ENCODE data around the gene OOSP1. TPM values are rescaled to one million over a fixed set of nuclear protein-coding genes. Genes with fewer than 3 reads are reported as not detected.

Gene OOSP1
- total RNA-seq, 6 experiments from 2014 or later, result not detected

DNA sequence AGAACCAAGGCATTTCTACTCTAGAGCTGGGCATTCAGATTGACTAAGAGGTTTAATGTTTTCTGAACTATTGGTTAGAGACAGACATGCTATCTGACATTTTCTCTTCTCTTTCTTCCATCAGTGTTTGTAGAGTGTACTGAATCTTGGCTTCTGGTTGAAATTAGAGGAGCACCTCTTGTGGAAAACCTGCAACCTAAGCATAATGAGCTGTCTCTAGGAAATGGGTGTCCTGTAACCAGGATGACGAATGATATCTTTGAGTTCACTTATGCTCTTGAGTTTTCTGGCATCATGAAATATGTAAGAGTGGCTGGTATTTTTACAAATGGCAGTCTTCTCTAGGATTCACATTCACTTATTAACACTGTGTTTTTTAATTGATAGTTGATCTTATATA, 45.0 kb downstream of the OOSP1 start:
- H3K27ac Mint-ChIP-seq, result no peak overlapping the region
- no peaks in the 10 kb centered on the region; the same call in 1 of the 2 replicates for H3K27me3 Mint-ChIP-seq (ENCODE audit: insufficient read depth)
- H3K36me3 Mint-ChIP-seq (ENCODE audit: low read depth), result no peaks in the 10 kb centered on the region
- no peaks in the 10 kb centered on the region for H3K4me1 Mint-ChIP-seq (ENCODE audit: low read depth)
- H3K4me3 Mint-ChIP-seq, result no peak overlapping the region
- peaks cover 16% of the 10 kb centered on the region for H3K9me3 Mint-ChIP-seq
- no peak for DNase-seq
- no peak for TF ChIP-seq CTCF (IDR thresholded peaks at IDR 0.05)

DNA sequence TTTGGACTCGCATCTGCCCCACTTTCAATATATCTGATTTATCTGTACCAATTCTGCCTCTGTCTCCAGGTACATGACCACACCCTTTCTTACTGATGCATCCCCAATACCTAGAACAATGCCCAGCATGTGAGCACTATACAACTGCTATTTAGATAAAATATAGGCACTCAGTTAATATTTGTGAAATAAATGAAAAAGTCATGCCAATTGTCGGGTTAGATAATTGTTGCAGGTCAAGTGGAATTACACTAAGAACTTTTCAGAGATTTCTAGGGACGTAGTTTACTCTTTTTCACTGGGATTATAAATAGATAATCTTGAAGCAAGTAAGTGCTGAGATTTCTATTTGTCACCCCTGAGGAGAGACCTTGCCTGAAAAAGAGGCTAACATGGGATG, 46.1 kb downstream of the OOSP1 start:
- H3K27ac Mint-ChIP-seq, result no peak overlapping the region
- no peak overlapping the region for H3K4me3 Mint-ChIP-seq
- no peak for DNase-seq
- TF ChIP-seq CTCF (IDR thresholded peaks at IDR 0.05), result no peak
- no peaks in the 10 kb centered on the region; the same call in 1 of the 2 replicates for H3K27me3 Mint-ChIP-seq (ENCODE audit: insufficient read depth)
- H3K4me1 Mint-ChIP-seq (ENCODE audit: low read depth), result no peaks in the 10 kb centered on the region
- H3K36me3 Mint-ChIP-seq (ENCODE audit: low read depth), result no peaks in the 10 kb centered on the region
- peaks cover 17% of the 10 kb centered on the region for H3K9me3 Mint-ChIP-seq

GRCh38 chr11:59990421-59990820, 52.2 kb downstream of the OOSP1 start:
- no peaks in the 10 kb centered on the region for H3K4me1 Mint-ChIP-seq (ENCODE audit: low read depth)
- H3K9me3 Mint-ChIP-seq, result peaks cover 24% of the 10 kb centered on the region
- H3K4me3 Mint-ChIP-seq, result no peak overlapping the region
- no peak overlapping the region for H3K27ac Mint-ChIP-seq
- H3K27me3 Mint-ChIP-seq (ENCODE audit: insufficient read depth), result no peaks in the 10 kb centered on the region
- no peaks in the 10 kb centered on the region for H3K36me3 Mint-ChIP-seq (ENCODE audit: low read depth)
- no peak for TF ChIP-seq CTCF (IDR thresholded peaks at IDR 0.05)
- DNase-seq, result no peak

GRCh38 chr11:59992425-59992824, 54.2 kb downstream of the OOSP1 start:
- TF ChIP-seq CTCF (IDR thresholded peaks at IDR 0.05), result no peak
- no peaks in the 10 kb centered on the region for H3K27me3 Mint-ChIP-seq (ENCODE audit: insufficient read depth)
- H3K27ac Mint-ChIP-seq, result no peak overlapping the region
- DNase-seq, result no peak
- peaks cover 24% of the 10 kb centered on the region for H3K9me3 Mint-ChIP-seq
- no peak overlapping the region for H3K4me3 Mint-ChIP-seq
- no peaks in the 10 kb centered on the region for H3K36me3 Mint-ChIP-seq (ENCODE audit: low read depth)
- no peaks in the 10 kb centered on the region for H3K4me1 Mint-ChIP-seq (ENCODE audit: low read depth)

DNA sequence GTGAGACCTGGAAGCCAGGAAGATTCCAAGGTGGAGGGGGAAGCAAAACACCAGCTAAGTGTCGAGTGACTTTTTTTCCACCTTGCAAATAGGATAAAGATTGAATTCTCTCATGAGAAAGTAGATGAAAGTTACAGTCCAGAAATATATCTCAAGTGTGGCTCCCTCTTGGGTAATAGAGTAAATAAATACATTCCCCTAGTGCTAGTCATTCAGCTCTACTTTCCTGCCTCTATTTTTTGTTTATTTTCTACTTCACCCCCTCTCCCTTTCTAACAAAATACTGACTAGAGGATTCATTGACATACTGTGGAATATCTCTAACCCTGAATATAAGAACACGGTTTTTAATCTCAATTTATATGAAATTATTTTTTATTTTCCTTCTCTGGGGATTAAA, 59.6 kb downstream of the OOSP1 start:
- Mint-ChIP-seq H3K27me3 (ENCODE audit: insufficient read depth) (no peaks in the 10 kb centered on the region), H3K4me3 (no peak overlapping the region), H3K9me3 (peaks cover 20% of the 10 kb centered on the region), H3K27ac (no peak overlapping the region), H3K4me1 (ENCODE audit: low read depth) (no peaks in the 10 kb centered on the region), H3K36me3 (ENCODE audit: low read depth) (no peaks in the 10 kb centered on the region)
- no peak for TF ChIP-seq CTCF (IDR thresholded peaks at IDR 0.05)
- no peak for DNase-seq

DNA sequence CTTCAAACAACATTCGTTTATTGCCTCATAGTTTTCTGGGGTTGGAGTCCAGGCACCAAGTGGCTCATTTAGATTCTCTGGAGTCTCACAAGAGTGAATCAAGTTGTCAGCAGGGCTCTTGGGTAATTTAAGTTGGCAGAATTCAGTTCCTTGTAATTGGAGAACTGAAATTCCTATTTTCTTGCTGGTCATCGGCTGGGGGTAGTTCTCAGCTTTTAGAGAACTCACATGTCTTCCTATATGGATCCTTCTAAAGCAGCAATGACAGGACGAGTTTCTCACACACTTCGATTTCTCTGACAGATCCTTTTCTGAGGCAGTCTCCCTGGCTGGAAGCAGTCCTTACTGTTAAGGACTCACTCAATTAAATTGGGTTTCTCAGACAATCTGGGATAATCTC, 61.5 kb downstream of the OOSP1 start:
- no peak overlapping the region for H3K27ac Mint-ChIP-seq
- H3K4me3 Mint-ChIP-seq, result no peak overlapping the region
- TF ChIP-seq CTCF (IDR thresholded peaks at IDR 0.05), result no peak
- no peaks in the 10 kb centered on the region for H3K4me1 Mint-ChIP-seq (ENCODE audit: low read depth)
- peaks cover 15% of the 10 kb centered on the region for H3K9me3 Mint-ChIP-seq
- H3K36me3 Mint-ChIP-seq (ENCODE audit: low read depth), result no peaks in the 10 kb centered on the region
- no peak for DNase-seq
- H3K27me3 Mint-ChIP-seq (ENCODE audit: insufficient read depth), result peaks cover 2% of the 10 kb centered on the region; the same call in 1 of the 2 replicates
